IPS DF 19.7 (cell line): ENCODE measurements around the gene G6PC3.
A peak's percentile ranks its signal among the peaks of the same experiment; 100 is the strongest.

Experiments used
- DNase-seq: peaks from one replicate; pipeline ENCODE4 v3.0.0-alpha.2; 2013; ENCODE audit warnings: low read depth, low spot score

G6PC3 gene

DNA sequence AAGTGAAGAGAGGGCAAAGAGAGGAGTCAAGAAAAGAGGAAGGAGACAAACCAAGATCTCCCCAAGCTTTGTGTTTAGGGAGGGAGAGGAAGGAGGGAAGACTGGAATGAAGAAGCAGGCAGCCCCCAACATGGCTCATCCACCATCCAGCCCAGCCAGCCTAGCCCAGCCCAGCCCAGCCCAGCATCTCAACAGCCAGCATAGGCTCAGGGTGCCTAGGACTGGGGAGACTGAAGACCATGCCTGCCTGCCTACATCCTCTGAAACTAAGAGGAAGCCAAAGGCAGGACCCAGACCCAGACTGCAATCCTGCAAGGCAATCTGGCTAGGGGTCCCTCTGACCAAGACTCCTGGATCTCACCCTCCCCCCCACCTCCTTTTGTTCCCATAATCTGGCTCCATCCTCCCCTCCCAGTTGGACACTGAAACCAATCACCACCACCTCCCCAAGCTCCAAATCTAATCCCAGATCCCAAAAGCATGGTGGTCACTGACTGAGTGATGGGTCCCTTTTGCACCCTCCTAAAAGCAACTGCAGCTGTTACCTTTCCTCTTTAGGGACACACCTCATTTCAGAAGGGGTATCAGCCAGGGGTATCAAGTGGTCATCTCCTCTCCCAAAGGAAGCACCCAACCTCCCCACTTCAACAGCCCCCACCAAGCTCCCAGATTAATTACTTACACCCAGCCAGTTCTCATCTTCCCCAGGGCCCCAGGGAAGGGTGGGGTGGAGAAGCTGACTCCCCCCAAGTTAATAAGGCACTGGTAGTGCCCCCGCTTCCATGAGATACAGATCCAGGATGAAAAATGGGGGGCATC lies 51.7 kb downstream of the G6PC3 start:
- no peak for DNase-seq

DNA sequence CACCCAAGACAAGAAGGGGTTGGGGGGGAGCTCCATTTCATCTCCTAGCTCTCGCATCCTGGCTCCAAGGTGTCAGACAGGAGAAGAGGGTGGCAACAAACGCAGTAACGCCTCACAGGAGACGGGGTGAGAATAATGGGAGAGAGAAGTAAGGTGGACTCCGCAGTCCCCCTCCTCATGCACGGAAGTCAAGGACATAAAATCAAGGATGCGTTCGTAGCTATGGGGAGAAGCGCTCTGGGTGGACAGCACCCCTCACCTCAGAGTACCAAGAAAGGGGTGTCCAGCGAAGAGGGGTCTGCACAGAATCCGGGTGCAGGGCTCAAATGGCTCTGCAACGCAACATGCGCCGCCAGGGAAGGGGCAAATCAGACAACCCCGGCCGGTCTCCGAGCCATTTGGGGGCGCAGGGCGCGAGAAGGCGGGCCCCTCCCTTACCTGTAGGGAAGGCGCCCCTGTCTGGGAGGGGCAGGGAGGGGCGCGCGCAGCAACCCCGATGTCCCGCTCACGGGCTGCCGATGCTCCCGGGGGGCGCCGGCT lies 52.4 kb downstream of the G6PC3 start:
- no peak for DNase-seq

DNA sequence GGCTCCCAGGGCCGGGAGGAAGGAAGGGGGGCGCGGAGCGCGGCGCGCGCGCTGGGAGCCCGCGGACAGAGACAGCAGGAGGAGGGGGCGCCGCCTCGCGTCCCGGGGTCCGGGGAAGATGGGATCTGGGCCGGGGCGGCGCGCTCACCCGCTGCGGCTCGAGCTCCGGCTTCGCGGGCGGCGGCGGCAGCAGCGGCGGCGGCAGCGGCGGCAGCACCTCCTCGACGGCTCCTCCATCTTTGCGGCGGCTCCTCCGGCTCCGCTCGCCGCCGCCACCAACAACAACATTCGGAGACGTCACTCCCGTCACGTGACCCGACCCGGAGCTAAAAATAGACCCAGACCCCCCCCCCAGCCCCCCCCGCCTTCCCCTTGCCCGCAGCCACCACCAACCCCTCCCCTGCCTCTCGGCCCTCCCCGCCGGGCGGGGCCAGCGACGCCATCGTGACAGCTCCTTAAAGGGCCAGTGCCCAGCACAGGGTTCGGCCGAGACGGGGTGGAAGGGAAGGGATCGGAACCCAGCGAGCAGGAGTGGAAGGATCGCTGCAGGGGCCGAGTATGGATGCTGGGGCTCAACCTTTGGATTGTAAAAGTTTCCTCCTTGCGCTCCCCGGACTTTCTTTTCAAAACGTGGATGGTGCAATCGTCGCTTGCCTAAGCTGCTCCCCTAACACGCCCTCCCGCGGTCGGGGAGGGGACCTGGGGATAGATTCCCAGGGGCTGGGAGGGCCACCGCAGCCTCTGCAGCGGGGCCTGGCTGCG lies 53.0 kb downstream of the G6PC3 start, which contains the start of gene HDAC5:
Gene HDAC5, minus strand, starts transcription at position 286 of the 762 bp plus-strand sequence. CDS start 6,126 bp downstream, outside the sequence.
- DNase-seq = peak; percentile 79

DNA sequence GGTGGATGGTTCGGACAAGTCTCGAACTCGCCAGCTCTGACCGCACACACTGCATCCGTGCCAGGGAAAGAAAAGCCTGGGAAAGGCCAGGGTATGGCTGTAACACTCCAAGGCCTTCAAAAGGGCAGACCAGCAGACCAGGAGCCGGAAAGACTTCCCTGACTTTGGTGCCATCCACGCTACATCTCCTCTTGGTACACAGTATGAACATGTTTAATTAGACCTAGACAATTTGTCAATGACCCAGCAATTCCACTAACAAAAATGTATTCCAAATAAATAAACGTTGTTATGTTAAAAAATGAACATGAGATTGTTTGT lies 53.5 kb downstream of the G6PC3 start:
- DNase-seq = no peak
